OCI-LY7 (cell line): ENCODE results near the gene BCL2L11. TPM values are rescaled to one million over a fixed set of nuclear protein-coding genes. Genes with fewer than 3 reads are reported as not detected.

Experiments
- BruUV-seq: library from RNA; stranded (reverse); fragments of 400-500 nt; replicated peaks from 2 replicates; lab custom pipeline; 2021; lab: Mats Ljungman, UMichigan
- CTCF ChIA-PET: fragments of 300-600 bp; sonication (Branson Sonifier 250); formaldehyde crosslinking; loops from one replicate; lab custom pipeline; 2022; ENCODE audit warnings: antibody characterized with exemption; ENCODE audit not compliant: unreplicated experiment; lab: Charles Lee
- POLR2A ChIA-PET: fragments of 300-600 bp; sonication (Branson Sonifier 250); formaldehyde crosslinking; loops from one replicate; lab custom pipeline; 2022; ENCODE audit warnings: antibody characterized with exemption; lab: Charles Lee
- DNase-seq: peaks from one replicate; pipeline ENCODE4 v3.0.0-alpha.2; 2015; ENCODE audit warnings: low spot score
- H2AFZ ChIP-seq: fragments of 200-600 bp; sonication (generic), shearing (Covaris generic); 2 replicates; pipeline ENCODE4 v1.6.1; 2014; ENCODE audit warnings: mild to moderate bottlenecking, antibody characterized with exemption, low read length, moderate library complexity
- H3K27ac ChIP-seq: fragments of 200-600 bp; sonication (generic); 2 replicates; pipeline ENCODE4 v1.5.1; 2014; ENCODE audit warnings: mixed run types, low read depth, mild to moderate bottlenecking, moderate library complexity, low read length, inconsistent platforms; ENCODE audit not compliant: poor library complexity, severe bottlenecking
- H3K36me3 ChIP-seq: fragments of 200-600 bp; sonication (generic); 2 replicates; pipeline ENCODE4 v1.6.1; 2014; ENCODE audit warnings: mild to moderate bottlenecking, antibody characterized with exemption, low read length, moderate library complexity, mixed read lengths; ENCODE audit not compliant: insufficient read depth
- H3K4me1 ChIP-seq: fragments of 200-600 bp; sonication (generic); 2 replicates; pipeline ENCODE4 v1.5.1; 2014; ENCODE audit warnings: mild to moderate bottlenecking, low read length; ENCODE audit not compliant: insufficient read depth, poor library complexity, severe bottlenecking
- H3K4me2 ChIP-seq: fragments of 200-600 bp; sonication (generic); 2 replicates; pipeline ENCODE4 v1.6.1; 2014; ENCODE audit warnings: mild to moderate bottlenecking, low read length
- H3K4me3 ChIP-seq: fragments of 200-600 bp; sonication (generic); 2 replicates; pipeline ENCODE4 v1.5.1; 2014; ENCODE audit warnings: mild to moderate bottlenecking, low read depth, low read length; ENCODE audit not compliant: poor library complexity, severe bottlenecking
- H3K79me2 ChIP-seq: fragments of 200-600 bp; sonication (generic); 2 replicates; pipeline ENCODE4 v1.6.1; 2016; ENCODE audit warnings: low read depth, mild to moderate bottlenecking, low read length, moderate library complexity, mixed read lengths; ENCODE audit not compliant: insufficient read depth
- H3K9me2 ChIP-seq: fragments of 200-600 bp; sonication (generic); 2 replicates; pipeline ENCODE4 v1.6.1; 2016; ENCODE audit warnings: mild to moderate bottlenecking, low read length, mixed read lengths; ENCODE audit not compliant: insufficient read depth
- H3K9me3 ChIP-seq: fragments of 200-600 bp; sonication (generic); 2 replicates; pipeline ENCODE4 v1.6.1; 2014; ENCODE audit warnings: mild to moderate bottlenecking, mixed run types, low read length, mixed read lengths
- H4K20me1 ChIP-seq: fragments of 200-600 bp; sonication (generic); 2 replicates; pipeline ENCODE4 v1.6.1; 2014; ENCODE audit warnings: mild to moderate bottlenecking, antibody characterized with exemption, low read length, moderate library complexity, mixed read lengths; ENCODE audit not compliant: insufficient read depth
- EZH2phosphoT487 ChIP-seq: fragments of 200-600 bp; sonication (generic); IDR thresholded peaks from 2 replicates; pipeline ENCODE4 v1.6.1; 2018; ENCODE audit warnings: low read depth, borderline replicate concordance, mild to moderate bottlenecking, mixed run types, antibody characterized with exemption, low read length, moderate library complexity, mixed read lengths
- intact Hi-C: fragments of 100-400 bp; cut with micrococcal nuclease; formaldehyde crosslinking; loops from one replicate; pipeline ENCODE4 v1.10.0; 2022; ENCODE audit not compliant: unreplicated experiment
- total RNA-seq, 2 experiments: library from RNA; depleted of rRNA in 1 of 2; stranded (reverse); fragments of >200 nt in 1 of 2; shearing (Covaris generic) in 1 of 2; gene quantifications; 2 replicates each; pipeline ENCODE4 v1.2.3, GENCODE V29; 2014 to 2022
- TF ChIP-seq, protein P1 (sequence below): fragments of 200-600 bp; sonication (generic); conservative IDR thresholded peaks from 2 replicates; pipeline ENCODE4 v1.5.1; 2014; ENCODE audit warnings: mild to moderate bottlenecking, antibody characterized with exemption, low read length, moderate library complexity, mixed read lengths

The BCL2L11 gene
- total RNA-seq, 2 experiments from 2014 or later, result 16.0 to 20.3 TPM

DNA sequence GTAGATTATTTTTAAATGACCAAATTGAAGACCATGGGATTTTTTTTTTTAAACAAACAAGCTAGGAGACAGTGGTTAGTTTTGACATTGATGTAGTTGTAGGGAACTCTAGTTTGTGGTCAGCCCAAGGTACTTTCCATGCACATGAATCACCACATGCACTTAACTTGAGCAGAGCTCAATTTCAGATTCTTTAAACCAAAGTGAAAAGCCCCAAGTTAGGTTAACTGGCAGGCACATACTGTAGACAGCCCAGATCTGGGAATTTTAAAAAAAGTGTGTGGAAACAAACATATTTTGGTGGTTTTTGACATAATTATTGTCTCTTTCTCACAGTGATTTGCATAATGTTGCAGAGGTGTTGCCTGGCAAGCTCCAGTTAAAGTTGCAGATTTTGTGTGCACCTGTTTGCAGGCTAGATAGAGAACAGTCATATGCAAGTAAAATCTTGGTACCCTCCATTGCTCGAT is 88.4 kb downstream of the BCL2L11 start:
- BruUV-seq, result no TSS peak
- H3K9me3 ChIP-seq, result peaks cover 20% of the 10 kb centered on the region; the same call in 1 of the 2 replicates
- TF ChIP-seq, protein P1, sequence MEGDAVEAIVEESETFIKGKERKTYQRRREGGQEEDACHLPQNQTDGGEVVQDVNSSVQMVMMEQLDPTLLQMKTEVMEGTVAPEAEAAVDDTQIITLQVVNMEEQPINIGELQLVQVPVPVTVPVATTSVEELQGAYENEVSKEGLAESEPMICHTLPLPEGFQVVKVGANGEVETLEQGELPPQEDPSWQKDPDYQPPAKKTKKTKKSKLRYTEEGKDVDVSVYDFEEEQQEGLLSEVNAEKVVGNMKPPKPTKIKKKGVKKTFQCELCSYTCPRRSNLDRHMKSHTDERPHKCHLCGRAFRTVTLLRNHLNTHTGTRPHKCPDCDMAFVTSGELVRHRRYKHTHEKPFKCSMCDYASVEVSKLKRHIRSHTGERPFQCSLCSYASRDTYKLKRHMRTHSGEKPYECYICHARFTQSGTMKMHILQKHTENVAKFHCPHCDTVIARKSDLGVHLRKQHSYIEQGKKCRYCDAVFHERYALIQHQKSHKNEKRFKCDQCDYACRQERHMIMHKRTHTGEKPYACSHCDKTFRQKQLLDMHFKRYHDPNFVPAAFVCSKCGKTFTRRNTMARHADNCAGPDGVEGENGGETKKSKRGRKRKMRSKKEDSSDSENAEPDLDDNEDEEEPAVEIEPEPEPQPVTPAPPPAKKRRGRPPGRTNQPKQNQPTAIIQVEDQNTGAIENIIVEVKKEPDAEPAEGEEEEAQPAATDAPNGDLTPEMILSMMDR, result no peak
- TF ChIP-seq EZH2phosphoT487, result no peak
- intact Hi-C loops, result no loop called here
- H2AFZ ChIP-seq, result no peak overlapping the region
- ChIA-PET POLR2A (no interaction called here), CTCF (no interaction called here)
- DNase-seq, result no peak
- no peak overlapping the region for H3K27ac ChIP-seq
- no peaks in the 10 kb centered on the region for H3K79me2 ChIP-seq
- H3K4me1 ChIP-seq, result no peaks in the 10 kb centered on the region
- no peak overlapping the region for H3K4me2 ChIP-seq
- no peak overlapping the region for H3K4me3 ChIP-seq
- H4K20me1 ChIP-seq, result no peaks in the 10 kb centered on the region
- H3K9me2 ChIP-seq, result 0 out of 2 replicates have a peak, but pooled peaks cover 6% of the 10 kb centered on the region
- no peaks in the 10 kb centered on the region for H3K36me3 ChIP-seq

DNA sequence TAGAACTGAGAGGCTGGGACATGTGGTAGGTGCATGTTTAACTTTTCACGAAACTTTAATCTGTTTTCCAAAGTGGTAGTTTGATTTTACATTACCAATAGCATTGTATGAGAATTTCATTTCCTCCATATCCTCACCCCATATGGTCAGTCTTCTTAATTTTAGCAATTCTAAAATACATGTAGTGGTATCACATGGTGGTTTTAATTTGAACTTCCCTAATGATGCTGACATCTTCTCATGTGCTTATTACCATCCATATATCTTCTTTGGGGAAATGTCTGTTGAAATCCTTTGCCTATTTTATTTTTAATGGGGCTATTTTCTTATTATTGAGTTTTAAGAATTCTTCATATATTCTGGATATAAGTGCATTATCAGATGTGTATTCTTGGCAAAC is 89.3 kb downstream of the BCL2L11 start:
- no peak for TF ChIP-seq EZH2phosphoT487
- TF ChIP-seq, protein P1, result no peak
- BruUV-seq, result no TSS peak
- ChIA-PET CTCF (no interaction called here), POLR2A (no interaction called here)
- DNase-seq, result no peak
- intact Hi-C loops, result no loop called here
- no peaks in the 10 kb centered on the region for H3K4me1 ChIP-seq
- no peak overlapping the region for H2AFZ ChIP-seq
- H3K79me2 ChIP-seq, result no peaks in the 10 kb centered on the region
- H3K4me3 ChIP-seq, result no peak overlapping the region
- H4K20me1 ChIP-seq, result no peaks in the 10 kb centered on the region
- H3K36me3 ChIP-seq, result no peaks in the 10 kb centered on the region
- 0 out of 2 replicates have a peak, but pooled peaks cover 6% of the 10 kb centered on the region for H3K9me2 ChIP-seq
- H3K4me2 ChIP-seq, result no peak overlapping the region
- H3K27ac ChIP-seq, result no peak overlapping the region
- H3K9me3 ChIP-seq, result peaks cover 26% of the 10 kb centered on the region; the same call in 1 of the 2 replicates

DNA sequence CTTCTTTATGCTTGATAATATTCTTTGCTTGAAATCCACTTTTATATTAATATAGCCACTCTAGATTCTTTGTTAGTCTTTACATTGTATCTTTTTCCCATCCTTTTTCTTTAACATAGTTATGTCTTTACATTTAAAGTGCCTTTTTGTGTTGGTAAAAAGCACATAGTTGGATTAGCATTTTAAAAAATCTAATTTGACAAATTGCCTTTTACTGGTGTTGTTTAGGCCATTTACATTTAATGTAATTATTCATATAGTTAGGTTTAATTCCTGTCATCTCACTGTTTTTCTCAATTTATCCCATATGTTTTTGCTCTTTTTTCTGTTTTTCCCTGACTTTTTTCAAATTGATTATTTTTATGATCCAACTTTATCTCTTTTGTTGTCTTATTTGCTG is 93.2 kb downstream of the BCL2L11 start:
- H3K4me1 ChIP-seq, result no peaks in the 10 kb centered on the region
- no TSS peak for BruUV-seq
- H3K9me2 ChIP-seq, result 0 out of 2 replicates have a peak, but pooled peaks cover 6% of the 10 kb centered on the region
- H3K79me2 ChIP-seq, result no peaks in the 10 kb centered on the region
- H3K4me2 ChIP-seq, result no peak overlapping the region
- H3K4me3 ChIP-seq, result no peak overlapping the region
- H3K9me3 ChIP-seq, result peaks cover 26% of the 10 kb centered on the region; the same call in 1 of the 2 replicates
- ChIA-PET POLR2A (no interaction called here), CTCF (no interaction called here)
- H2AFZ ChIP-seq, result no peak overlapping the region
- H4K20me1 ChIP-seq, result no peaks in the 10 kb centered on the region
- intact Hi-C loops, result no loop called here
- no peaks in the 10 kb centered on the region for H3K36me3 ChIP-seq
- TF ChIP-seq, protein P1, result no peak
- no peak for TF ChIP-seq EZH2phosphoT487
- H3K27ac ChIP-seq, result no peak overlapping the region
- no peak for DNase-seq
